ENCODE measurements around the gene LRFN2.

GRCh38 chr6:40472353-40472752 lies 114.8 kb downstream of the LRFN2 start:
- TF ChIP-seq, protein P1, sequence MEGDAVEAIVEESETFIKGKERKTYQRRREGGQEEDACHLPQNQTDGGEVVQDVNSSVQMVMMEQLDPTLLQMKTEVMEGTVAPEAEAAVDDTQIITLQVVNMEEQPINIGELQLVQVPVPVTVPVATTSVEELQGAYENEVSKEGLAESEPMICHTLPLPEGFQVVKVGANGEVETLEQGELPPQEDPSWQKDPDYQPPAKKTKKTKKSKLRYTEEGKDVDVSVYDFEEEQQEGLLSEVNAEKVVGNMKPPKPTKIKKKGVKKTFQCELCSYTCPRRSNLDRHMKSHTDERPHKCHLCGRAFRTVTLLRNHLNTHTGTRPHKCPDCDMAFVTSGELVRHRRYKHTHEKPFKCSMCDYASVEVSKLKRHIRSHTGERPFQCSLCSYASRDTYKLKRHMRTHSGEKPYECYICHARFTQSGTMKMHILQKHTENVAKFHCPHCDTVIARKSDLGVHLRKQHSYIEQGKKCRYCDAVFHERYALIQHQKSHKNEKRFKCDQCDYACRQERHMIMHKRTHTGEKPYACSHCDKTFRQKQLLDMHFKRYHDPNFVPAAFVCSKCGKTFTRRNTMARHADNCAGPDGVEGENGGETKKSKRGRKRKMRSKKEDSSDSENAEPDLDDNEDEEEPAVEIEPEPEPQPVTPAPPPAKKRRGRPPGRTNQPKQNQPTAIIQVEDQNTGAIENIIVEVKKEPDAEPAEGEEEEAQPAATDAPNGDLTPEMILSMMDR (IDR thresholded peaks at IDR 0.05), result no peak
- no peak for TF ChIP-seq POLR2A (IDR thresholded peaks at IDR 0.05)
